Endodermal cell (in vitro differentiated cells): Measurements from ENCODE around the gene TINAGL1. TPM values are rescaled to one million over a fixed set of nuclear protein-coding genes. Genes with fewer than 3 reads are reported as not detected.

ENCODE experiments used
- DNase-seq: peaks from one replicate; pipeline ENCODE4 v3.0.0-alpha.2; 2017
- H3K27ac ChIP-seq: 2 replicates; pipeline ENCODE4 v1.5.1; 2013; ENCODE audit warnings: mild to moderate bottlenecking, low read depth, low read length, moderate library complexity
- H3K27me3 ChIP-seq: 2 replicates; pipeline ENCODE4 v1.6.1; 2013; ENCODE audit warnings: mild to moderate bottlenecking, low read length, moderate library complexity; ENCODE audit not compliant: insufficient read depth, control insufficient read depth, poor library complexity, severe bottlenecking
- H3K36me3 ChIP-seq: 2 replicates; pipeline ENCODE4 v1.7.0; 2013; ENCODE audit warnings: mild to moderate bottlenecking, low read length, moderate library complexity; ENCODE audit not compliant: control insufficient read depth, insufficient read depth
- H3K4me1 ChIP-seq: one replicate; pipeline ENCODE4 v1.7.0; 2013; ENCODE audit warnings: low read length; ENCODE audit not compliant: control insufficient read depth, insufficient read depth
- H3K4me3 ChIP-seq: 2 replicates; pipeline ENCODE4 v1.5.1; 2013; ENCODE audit warnings: mild to moderate bottlenecking, low read length, moderate library complexity
- H3K9ac ChIP-seq: 2 replicates; pipeline ENCODE4 v1.6.1; 2013; ENCODE audit warnings: mild to moderate bottlenecking, low read length, moderate library complexity; ENCODE audit not compliant: poor library complexity, severe bottlenecking; ENCODE audit errors: extremely low read depth
- H3K9me3 ChIP-seq: 2 replicates; pipeline ENCODE4 v1.6.1; 2013; ENCODE audit warnings: mild to moderate bottlenecking, low read length, moderate library complexity; ENCODE audit not compliant: control insufficient read depth
- H3K27ac Mint-ChIP-seq: 2 replicates; pipeline ENCODE4 v1.8.0; 2020; ENCODE audit warnings: mixed read lengths
- H3K27me3 Mint-ChIP-seq: 2 replicates; pipeline ENCODE4 v1.8.0; 2021; ENCODE audit warnings: mild to moderate bottlenecking, mixed read lengths; ENCODE audit not compliant: insufficient read depth
- H3K36me3 Mint-ChIP-seq: 2 replicates; pipeline ENCODE4 v1.8.0; 2020; ENCODE audit warnings: low read depth, mixed read lengths
- H3K4me1 Mint-ChIP-seq: 2 replicates; pipeline ENCODE4 v1.8.0; 2020; ENCODE audit warnings: mixed read lengths
- H3K4me3 Mint-ChIP-seq: 2 replicates; pipeline ENCODE4 v1.8.0; 2020; ENCODE audit warnings: mild to moderate bottlenecking, moderate library complexity, mixed read lengths
- H3K9me3 Mint-ChIP-seq: 2 replicates; pipeline ENCODE4 v1.8.0; 2020; ENCODE audit warnings: mild to moderate bottlenecking, mixed read lengths
- CTCF ChIP-seq: fragments of 200-600 bp; sonication (generic); conservative IDR thresholded peaks from 2 replicates; pipeline ENCODE4 v1.5.0; 2021; ENCODE audit warnings: antibody characterized with exemption, mild to moderate bottlenecking
- WGBS, 2 experiments: methylation state at CpG; one replicate each; pipeline versions ENCODE4 v1.1.5 to v1.1.7; 2013; ENCODE audit warnings: missing lambda C conversion rate in 2 of 2, mixed read lengths in 1 of 2; ENCODE audit not compliant: insufficient coverage in 1 of 2, insufficient read length in 1 of 2; 5-methylcytosine and 5-hydroxymethylcytosine counted together
- total RNA-seq, 2 donors: library from RNA; stranded (reverse); fragmentation: NEBNext Ultra II Directional in 1 of 2; extraction: Animal tissue kit (Norgen Biotek cat#: 25700) in 1 of 2; gene quantifications; 2 replicates in 1 of 2; 3 replicates in 1 of 2; pipeline ENCODE4 v1.2.1, GENCODE V29; 2021

TINAGL1 gene
- total RNA-seq, 2 donors from 2014 or later, result 3.0 to 3.4 TPM

- TF ChIP-seq CTCF, result no peak
- Mint-ChIP-seq H3K4me1 (no peaks in the 10 kb centered on the region), H3K27ac (no peak overlapping the region), H3K27me3 (peaks cover 18% of the 10 kb centered on the region), H3K9me3 (peaks cover 21% of the 10 kb centered on the region), H3K4me3 (no peak overlapping the region), H3K36me3 (no peaks in the 10 kb centered on the region)
- Histone ChIP-seq H3K27ac (no peak overlapping the region), H3K9ac (no peak overlapping the region), H3K4me1 (no peaks in the 10 kb centered on the region), H3K4me3 (no peak overlapping the region), H3K36me3 (no peaks in the 10 kb centered on the region), H3K9me3 (peaks cover 25% of the 10 kb centered on the region), H3K27me3 (no peaks in the 10 kb centered on the region)
- WGBS, 2 experiments, result 91 to 100% methylated on average over 3 to 4 of the region's 4 CpGs
- no peak for DNase-seq
These were observed 35.1 kb upstream of the TINAGL1 start for GRCh38 chr1:31541194-31541593.

- H3K4me3 ChIP-seq, result no peak overlapping the region
- no peak overlapping the region for H3K4me3 Mint-ChIP-seq
- H3K4me1 ChIP-seq, result no peaks in the 10 kb centered on the region
- DNase-seq, result no peak
- H3K9ac ChIP-seq, result no peak overlapping the region
- H3K27ac ChIP-seq, result no peak overlapping the region
- peaks cover 19% of the 10 kb centered on the region for H3K9me3 Mint-ChIP-seq
- no peaks in the 10 kb centered on the region for H3K27me3 ChIP-seq
- H3K27me3 Mint-ChIP-seq, result peaks cover 12% of the 10 kb centered on the region
- H3K36me3 Mint-ChIP-seq, result no peaks in the 10 kb centered on the region
- no peak overlapping the region for H3K27ac Mint-ChIP-seq
- peaks cover 5% of the 10 kb centered on the region for H3K4me1 Mint-ChIP-seq
- WGBS, 2 experiments, result 84 to 89% methylated on average over 4 of the region's 4 CpGs
- no peaks in the 10 kb centered on the region for H3K36me3 ChIP-seq
- peaks cover 21% of the 10 kb centered on the region for H3K9me3 ChIP-seq
- TF ChIP-seq CTCF, result no peak
These were observed 30.3 kb upstream of the TINAGL1 start for GRCh38 chr1:31545927-31546540.

GRCh38 chr1:31548534-31548906 is 27.8 kb upstream of the TINAGL1 start:
- no peaks in the 10 kb centered on the region for H3K36me3 ChIP-seq
- H3K36me3 Mint-ChIP-seq, result no peaks in the 10 kb centered on the region
- no peak overlapping the region for H3K27ac Mint-ChIP-seq
- H3K9me3 Mint-ChIP-seq, result no peaks in the 10 kb centered on the region
- DNase-seq, result no peak
- no peaks in the 10 kb centered on the region for H3K4me1 ChIP-seq
- 70 to 81% methylated on average over 7 to 12 of the region's 12 CpGs for WGBS, 2 experiments
- no peak overlapping the region for H3K9ac ChIP-seq
- TF ChIP-seq CTCF, result no peak
- peaks cover 5% of the 10 kb centered on the region for H3K4me1 Mint-ChIP-seq
- no peaks in the 10 kb centered on the region for H3K27me3 ChIP-seq
- H3K4me3 Mint-ChIP-seq, result peak overlapping the region; percentile 59
- no peaks in the 10 kb centered on the region for H3K9me3 ChIP-seq
- H3K27ac ChIP-seq, result no peak overlapping the region
- H3K4me3 ChIP-seq, result no peak overlapping the region
- no peaks in the 10 kb centered on the region for H3K27me3 Mint-ChIP-seq
